ENCODE measurements around the gene NFIA. TPM values are rescaled to one million over a fixed set of nuclear protein-coding genes. Genes with fewer than 3 reads are reported as not detected.

Gene NFIA
- total and polyA plus RNA-seq, 2 of the 13 experiments (the other 11 are each of a cell fraction or from before 2014, with no cell fraction given) = 14.7 to 28.5 TPM

DNA sequence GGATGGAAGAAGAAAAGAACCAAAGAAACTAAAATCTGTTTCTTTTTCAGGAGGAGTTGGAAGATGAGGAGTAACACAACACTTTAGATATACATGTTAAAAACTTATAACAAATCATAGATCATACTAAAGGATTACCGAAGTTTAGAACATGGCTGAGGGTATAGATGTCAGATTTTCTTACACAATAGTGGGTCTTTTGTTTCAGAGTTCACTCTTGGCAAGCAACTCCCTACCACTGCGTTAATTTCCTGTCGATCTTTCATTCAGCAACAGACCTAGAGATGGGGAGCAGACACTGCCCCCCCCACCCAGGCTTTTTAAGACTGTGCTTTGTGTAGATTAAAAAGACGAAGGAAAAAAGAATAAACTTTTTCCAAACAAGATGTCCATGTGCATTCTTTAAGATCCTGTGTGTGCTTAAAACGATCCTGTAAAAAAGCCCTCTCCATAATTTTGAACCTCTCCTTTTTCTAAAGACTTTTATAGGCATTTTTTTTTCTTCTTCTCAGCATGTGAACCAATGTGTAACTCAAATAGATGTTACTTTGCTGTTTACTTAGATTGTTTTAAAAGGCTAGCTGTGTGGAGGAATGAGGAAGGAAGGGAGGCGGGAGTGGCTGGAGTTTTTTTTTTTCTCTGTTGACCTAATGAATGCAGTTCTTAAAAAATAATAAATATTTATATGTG lies 50.4 kb downstream of the NFIA start:
- Histone ChIP-seq H3K4me1 (ENCODE audit: insufficient read depth, low read length) (peaks cover 28% of the 10 kb centered on the region), H4K20me1 (ENCODE audit: insufficient read depth, low read length) (peaks cover 6% of the 10 kb centered on the region), H3K27me3 (ENCODE audit: control insufficient read depth in 1 of 2, insufficient read depth in 2 of 2, low read length in 2 of 2) (no peaks in the 10 kb centered on the region), H3K36me3 (replicated peaks in 1 of 2; ENCODE audit: control insufficient read depth in 1 of 2, insufficient read depth in 2 of 2, low read length in 2 of 2) (peaks cover 0 to 10% of the 10 kb centered on the region in 2 experiments; a peak in 3 of 5 replicates), H3K9me3 (ENCODE audit: low read length) (no peaks in the 10 kb centered on the region), H3K27ac (ENCODE audit: extremely low read length, insufficient read depth, low read length) (no peak overlapping the region), H3K9ac (ENCODE audit: insufficient read depth, low read depth, low read length) (no peak overlapping the region), H3K4me2 (ENCODE audit: low read depth, low read length) (no peak overlapping the region), H2AFZ (ENCODE audit: low read length) (no peak overlapping the region), H3K4me3 (replicated peaks in 1 of 3; ENCODE audit: insufficient read depth in 1 of 3, low read depth in 2 of 3, low read length in 3 of 3) (no peak overlapping the region), H3K79me2 (ENCODE audit: insufficient read depth, low read length) (peaks cover 95% of the 10 kb centered on the region)
- TF ChIP-seq TCF12 (IDR thresholded peaks at IDR 0.05) (no peak), TCF12 (CRISPR knock-in tag; IDR thresholded peaks at IDR 0.05) (no peak), FOXA3 (CRISPR knock-in tag; IDR thresholded peaks at IDR 0.05) (peak; percentile 44; the same call in 1 of the 2 replicates), ELF3 (CRISPR knock-in tag; IDR thresholded peaks at IDR 0.05) (peak; percentile 81), TBX3 (IDR thresholded peaks at IDR 0.05; ENCODE audit: borderline replicate concordance) (no peak), GABPA (IDR thresholded peaks at IDR 0.05; ENCODE audit: low read depth, low read length) (no peak), GABPA (CRISPR knock-in tag; IDR thresholded peaks at IDR 0.05; ENCODE audit: low read depth) (no peak), TOE1 (CRISPR knock-in tag; IDR thresholded peaks at IDR 0.05) (no peak), GATAD1 (CRISPR knock-in tag; IDR thresholded peaks at IDR 0.05) (no peak), ZFP91 (CRISPR knock-in tag; IDR thresholded peaks at IDR 0.05; ENCODE audit: borderline replicate concordance) (no peak)
- in situ Hi-C loops (cut with HindIII; ENCODE audit: extremely low pct_ligation_motif_present, low pct_unique_long_range_greater_than_20kb) = no loop called here
- 72% methylated on average over 6 of the region's 6 CpGs for WGBS (ENCODE audit: low lambda C conversion rate)
- no peak for ATAC-seq
- CTCF ChIA-PET (ENCODE audit: low intra/inter-chr PET ratio, low total read pairs) = no interaction called here
- BruUV-seq (replicated peaks) = TSS peak; percentile 3
- FAIRE-seq = no peak
- intact Hi-C loops (cut with micrococcal nuclease; ENCODE audit: unreplicated experiment) = no loop called here
- DNase-seq (ENCODE audit: low spot score) = no peak
- POLR2A ChIA-PET = no interaction called here
